ENCODE results near the gene VSIG10. TPM values are rescaled to one million over a fixed set of nuclear protein-coding genes. Genes with fewer than 3 reads are reported as not detected.

The VSIG10 gene
- 10 to 100 TPM; 30.2 to 39.3 (median 34.1) TPM for total RNA-seq

GRCh38 chr12:118103601-118104382 lies at the start of gene VSIG10:
Gene VSIG10 (minus strand): TSS chr12:118104011. CDS start chr12:118103671, 340 bp downstream.
- Histone ChIP-seq H3K27me3 (no peaks in the 10 kb centered on the region), H3K36me3 (no peaks in the 10 kb centered on the region), H3K27ac (peak within 1 kb of the TSS; percentile 71 to 75), H3K4me3 (peak within 1 kb of the TSS; percentile 84 to 86 (median 84)), H3K4me1 (no peaks in the 10 kb centered on the region), H3K9me3 (no peaks in the 10 kb centered on the region)
- intact Hi-C loops (cut with DNase I; ENCODE audit: low total_unique reads) = no loop called here
- peak; percentile 34 for TF ChIP-seq POLR2A (IDR thresholded peaks at IDR 0.05)
- no peak for TF ChIP-seq CTCF (IDR thresholded peaks at IDR 0.05)
- peak in 1 of 3 donors; percentile 2 for TF ChIP-seq POLR2AphosphoS5 (IDR thresholded peaks at IDR 0.05)
- peak; percentile 20 to 60 for DNase-seq (ENCODE audit: low spot score in 2 of 2)

GRCh38 chr12:118151755-118152154 lies 47.9 kb upstream of the VSIG10 start:
- Histone ChIP-seq H3K4me1 (no peaks in the 10 kb centered on the region), H3K36me3 (no peaks in the 10 kb centered on the region), H3K27ac (no peak overlapping the region), H3K9me3 (no peaks in the 10 kb centered on the region), H3K4me3 (no peak overlapping the region), H3K27me3 (no peaks in the 10 kb centered on the region)
- intact Hi-C loops (cut with DNase I; ENCODE audit: low total_unique reads) = no loop called here
- TF ChIP-seq CTCF (IDR thresholded peaks at IDR 0.05) = no peak
- no peak for TF ChIP-seq POLR2A (IDR thresholded peaks at IDR 0.05)
- TF ChIP-seq POLR2AphosphoS5 (IDR thresholded peaks at IDR 0.05) = no peak
- DNase-seq (ENCODE audit: low spot score in 2 of 2) = no peak

- Histone ChIP-seq H3K4me3 (no peak overlapping the region), H3K27ac (no peak overlapping the region), H3K27me3 (no peaks in the 10 kb centered on the region), H3K36me3 (no peaks in the 10 kb centered on the region), H3K4me1 (no peaks in the 10 kb centered on the region), H3K9me3 (no peaks in the 10 kb centered on the region)
- intact Hi-C loops (cut with DNase I; ENCODE audit: low total_unique reads) = no loop called here
- no peak for DNase-seq (ENCODE audit: low spot score in 2 of 2)
- no peak for TF ChIP-seq POLR2A (IDR thresholded peaks at IDR 0.05)
- no peak for TF ChIP-seq CTCF (IDR thresholded peaks at IDR 0.05)
- no peak for TF ChIP-seq POLR2AphosphoS5 (IDR thresholded peaks at IDR 0.05)
Measured at GRCh38 chr12:118150625-118151024, 46.8 kb upstream of the VSIG10 start.

GRCh38 chr12:118148287-118148686 lies 44.5 kb upstream of the VSIG10 start:
- intact Hi-C loops (cut with DNase I; ENCODE audit: low total_unique reads) = no loop called here
- no peak for TF ChIP-seq CTCF (IDR thresholded peaks at IDR 0.05)
- TF ChIP-seq POLR2A (IDR thresholded peaks at IDR 0.05) = no peak
- no peaks in the 10 kb centered on the region for H3K36me3 ChIP-seq
- no peak overlapping the region for H3K4me3 ChIP-seq
- no peaks in the 10 kb centered on the region for H3K27me3 ChIP-seq
- DNase-seq (ENCODE audit: low spot score in 2 of 2) = no peak
- H3K9me3 ChIP-seq = no peaks in the 10 kb centered on the region
- H3K4me1 ChIP-seq = no peaks in the 10 kb centered on the region
- no peak overlapping the region for H3K27ac ChIP-seq

- TF ChIP-seq POLR2AphosphoS5 (IDR thresholded peaks at IDR 0.05) (no peak), POLR2A (IDR thresholded peaks at IDR 0.05) (no peak), CTCF (IDR thresholded peaks at IDR 0.05) (no peak)
- intact Hi-C loops (cut with DNase I; ENCODE audit: low total_unique reads) = no loop called here
- Histone ChIP-seq H3K27ac (no peak overlapping the region), H3K27me3 (no peaks in the 10 kb centered on the region), H3K9me3 (no peaks in the 10 kb centered on the region), H3K4me1 (no peaks in the 10 kb centered on the region), H3K4me3 (no peak overlapping the region), H3K36me3 (no peaks in the 10 kb centered on the region)
- DNase-seq (ENCODE audit: low spot score in 2 of 2) = no peak
Measured at GRCh38 chr12:118145798-118146156, 42.0 kb upstream of the VSIG10 start.

Measured in breast epithelium (tissue), 4 donors.